Measurements from ENCODE around the gene DPPA5.

- TF ChIP-seq SMAD9 (CRISPR knock-in tag; IDR thresholded peaks at IDR 0.05) (no peak), CTCF (CRISPR knock-in tag; IDR thresholded peaks at IDR 0.05) (no peak), RERE (CRISPR knock-in tag; IDR thresholded peaks at IDR 0.05; ENCODE audit: low read depth) (no peak), MEIS2 (CRISPR knock-in tag; IDR thresholded peaks at IDR 0.05) (no peak)
Measured at GRCh38 chr6:73349311-73349710, 4.8 kb downstream of the DPPA5 start.

Data from HepG2 (cell line).